PFSK-1 (cell line): ENCODE measurements around the gene SIN3A.

ENCODE experiments used
- FOXP2 ChIP-seq: optimal IDR thresholded peaks from 2 replicates; pipeline ENCODE3; 2011; ENCODE audit warnings: borderline replicate concordance, control low read depth, inconsistent platforms; ENCODE audit not compliant: insufficient read depth; ENCODE audit errors: extremely low read length, extremely low read depth
- POLR2AphosphoS5 ChIP-seq: IDR thresholded peaks from 2 replicates; pipeline ENCODE4 v1.6.1; 2012; ENCODE audit warnings: low read depth, mild to moderate bottlenecking, control low read depth, low read length, moderate library complexity
- SIN3A ChIP-seq: IDR thresholded peaks from 2 replicates; pipeline ENCODE4 v1.6.1; 2012; ENCODE audit warnings: mild to moderate bottlenecking, low read length, moderate library complexity, borderline replicate concordance; ENCODE audit not compliant: insufficient read depth
- TAF1 ChIP-seq: IDR thresholded peaks from 2 replicates; pipeline ENCODE4 v1.6.1; 2012; ENCODE audit warnings: low read length, control low read depth, borderline replicate concordance; ENCODE audit not compliant: insufficient read depth
- TF ChIP-seq, protein P1 (sequence below), 2 experiments: IDR thresholded peaks; 2 replicates each; pipeline versions ENCODE4 v1.6.1 to v1.8.0; 2011 to 2012; ENCODE audit warnings: low read depth in 2 of 2, low read length in 2 of 2, control low read depth in 1 of 2, inconsistent platforms in 1 of 2, mild to moderate bottlenecking in 1 of 2, moderate library complexity in 1 of 2; ENCODE audit not compliant: insufficient read depth in 1 of 2

The SIN3A gene

DNA sequence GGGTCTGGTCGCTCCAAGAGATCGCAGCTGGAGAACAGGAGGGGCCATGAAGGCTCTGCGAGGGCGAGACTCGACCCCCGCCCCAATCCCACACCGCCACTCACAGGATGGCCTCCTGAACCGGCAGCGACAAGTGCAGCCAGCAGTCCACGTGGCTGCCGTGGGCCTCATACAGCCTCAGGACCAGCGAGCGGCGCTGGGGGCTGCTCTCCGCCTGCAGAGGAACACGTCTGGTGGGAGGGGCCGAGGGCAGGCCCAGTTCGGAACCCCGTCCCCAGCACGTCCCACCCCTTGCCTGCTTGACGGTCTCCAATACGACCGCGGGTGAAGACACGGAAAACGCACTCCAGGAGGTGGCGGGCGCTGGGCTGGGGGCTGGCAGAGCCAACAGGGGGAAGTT, 95.5 kb downstream of the SIN3A start:
- TF ChIP-seq TAF1, result no peak
- TF ChIP-seq POLR2AphosphoS5, result no peak
- TF ChIP-seq SIN3A, result no peak
- TF ChIP-seq, protein P1, sequence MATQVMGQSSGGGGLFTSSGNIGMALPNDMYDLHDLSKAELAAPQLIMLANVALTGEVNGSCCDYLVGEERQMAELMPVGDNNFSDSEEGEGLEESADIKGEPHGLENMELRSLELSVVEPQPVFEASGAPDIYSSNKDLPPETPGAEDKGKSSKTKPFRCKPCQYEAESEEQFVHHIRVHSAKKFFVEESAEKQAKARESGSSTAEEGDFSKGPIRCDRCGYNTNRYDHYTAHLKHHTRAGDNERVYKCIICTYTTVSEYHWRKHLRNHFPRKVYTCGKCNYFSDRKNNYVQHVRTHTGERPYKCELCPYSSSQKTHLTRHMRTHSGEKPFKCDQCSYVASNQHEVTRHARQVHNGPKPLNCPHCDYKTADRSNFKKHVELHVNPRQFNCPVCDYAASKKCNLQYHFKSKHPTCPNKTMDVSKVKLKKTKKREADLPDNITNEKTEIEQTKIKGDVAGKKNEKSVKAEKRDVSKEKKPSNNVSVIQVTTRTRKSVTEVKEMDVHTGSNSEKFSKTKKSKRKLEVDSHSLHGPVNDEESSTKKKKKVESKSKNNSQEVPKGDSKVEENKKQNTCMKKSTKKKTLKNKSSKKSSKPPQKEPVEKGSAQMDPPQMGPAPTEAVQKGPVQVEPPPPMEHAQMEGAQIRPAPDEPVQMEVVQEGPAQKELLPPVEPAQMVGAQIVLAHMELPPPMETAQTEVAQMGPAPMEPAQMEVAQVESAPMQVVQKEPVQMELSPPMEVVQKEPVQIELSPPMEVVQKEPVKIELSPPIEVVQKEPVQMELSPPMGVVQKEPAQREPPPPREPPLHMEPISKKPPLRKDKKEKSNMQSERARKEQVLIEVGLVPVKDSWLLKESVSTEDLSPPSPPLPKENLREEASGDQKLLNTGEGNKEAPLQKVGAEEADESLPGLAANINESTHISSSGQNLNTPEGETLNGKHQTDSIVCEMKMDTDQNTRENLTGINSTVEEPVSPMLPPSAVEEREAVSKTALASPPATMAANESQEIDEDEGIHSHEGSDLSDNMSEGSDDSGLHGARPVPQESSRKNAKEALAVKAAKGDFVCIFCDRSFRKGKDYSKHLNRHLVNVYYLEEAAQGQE (IDR thresholded peaks at IDR 0.05; ENCODE audit: insufficient read depth in 1 of 2, low read depth in 2 of 2, low read length in 2 of 2), result no peak
- no peak for TF ChIP-seq FOXP2

DNA sequence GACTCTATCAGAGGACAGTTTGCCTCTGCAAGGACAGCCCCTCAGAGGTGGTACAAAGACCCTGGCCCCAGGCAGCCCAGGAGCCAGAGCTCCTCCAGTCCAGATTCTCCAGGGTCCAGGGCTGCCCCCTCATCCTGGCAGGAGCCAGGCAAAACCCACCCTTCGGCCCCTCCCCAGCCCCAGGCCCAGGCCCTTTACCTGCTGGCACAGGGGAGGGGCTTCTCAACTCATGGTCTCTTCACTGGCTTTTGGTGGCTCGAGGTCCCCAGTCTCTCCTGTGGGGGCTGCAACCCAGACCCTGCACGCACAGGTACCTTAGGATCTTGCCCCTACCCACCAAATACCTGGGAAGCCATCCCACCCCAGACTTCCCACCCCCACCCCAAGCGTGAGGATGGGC, 96.1 kb downstream of the SIN3A start:
- TF ChIP-seq, protein P1 (IDR thresholded peaks at IDR 0.05; ENCODE audit: insufficient read depth in 1 of 2, low read depth in 2 of 2, low read length in 2 of 2), result no peak
- TF ChIP-seq FOXP2 (no peak), TAF1 (no peak), SIN3A (no peak), POLR2AphosphoS5 (no peak)

DNA sequence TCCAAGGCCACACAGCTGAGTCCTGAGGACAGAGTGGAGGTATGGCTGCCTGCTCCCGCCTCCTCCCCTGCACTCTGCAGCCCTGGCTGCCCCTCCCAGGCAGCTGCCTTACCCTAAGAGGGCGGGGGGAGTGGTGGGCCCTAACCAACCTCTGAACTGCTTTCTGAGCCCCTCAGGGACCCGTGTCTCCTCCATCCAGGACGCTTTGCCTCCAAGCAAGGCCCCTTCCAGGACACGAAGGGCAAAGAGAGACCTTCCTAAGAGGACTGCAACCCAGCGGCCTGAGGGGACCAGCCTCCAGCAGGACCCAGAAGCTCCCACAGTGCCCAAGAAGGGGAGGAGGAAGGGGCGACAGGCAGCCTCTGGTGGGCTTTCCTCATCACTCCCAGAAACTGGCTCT, 97.0 kb downstream of the SIN3A start:
- TF ChIP-seq, protein P1 (IDR thresholded peaks at IDR 0.05; ENCODE audit: insufficient read depth in 1 of 2, low read depth in 2 of 2, low read length in 2 of 2), result no peak
- TF ChIP-seq FOXP2, result no peak
- no peak for TF ChIP-seq SIN3A
- no peak for TF ChIP-seq POLR2AphosphoS5
- TF ChIP-seq TAF1, result no peak

DNA sequence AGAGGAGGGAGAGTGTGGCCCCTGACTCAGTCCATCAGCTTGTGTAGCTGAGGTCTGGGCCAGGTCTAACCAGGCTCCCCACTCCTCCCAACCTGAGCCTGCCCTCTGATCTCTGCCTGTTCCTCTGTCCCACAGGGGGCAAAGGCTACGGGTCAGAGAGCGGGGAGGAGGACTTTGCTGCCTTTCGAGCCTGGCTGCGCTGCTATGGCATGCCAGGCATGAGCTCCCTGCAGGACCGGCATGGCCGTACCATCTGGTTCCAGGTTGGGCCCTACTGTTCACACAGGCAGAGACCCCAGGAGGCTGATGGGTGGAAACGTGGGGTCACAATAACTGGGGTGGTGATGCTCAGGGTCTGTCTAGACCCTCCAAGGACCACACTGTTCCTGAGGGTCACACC, 97.9 kb downstream of the SIN3A start:
- no peak for TF ChIP-seq TAF1
- TF ChIP-seq POLR2AphosphoS5, result 0 out of 2 replicates have a peak, but pooled peaks have one; percentile 10
- no peak for TF ChIP-seq SIN3A
- TF ChIP-seq FOXP2, result no peak

DNA sequence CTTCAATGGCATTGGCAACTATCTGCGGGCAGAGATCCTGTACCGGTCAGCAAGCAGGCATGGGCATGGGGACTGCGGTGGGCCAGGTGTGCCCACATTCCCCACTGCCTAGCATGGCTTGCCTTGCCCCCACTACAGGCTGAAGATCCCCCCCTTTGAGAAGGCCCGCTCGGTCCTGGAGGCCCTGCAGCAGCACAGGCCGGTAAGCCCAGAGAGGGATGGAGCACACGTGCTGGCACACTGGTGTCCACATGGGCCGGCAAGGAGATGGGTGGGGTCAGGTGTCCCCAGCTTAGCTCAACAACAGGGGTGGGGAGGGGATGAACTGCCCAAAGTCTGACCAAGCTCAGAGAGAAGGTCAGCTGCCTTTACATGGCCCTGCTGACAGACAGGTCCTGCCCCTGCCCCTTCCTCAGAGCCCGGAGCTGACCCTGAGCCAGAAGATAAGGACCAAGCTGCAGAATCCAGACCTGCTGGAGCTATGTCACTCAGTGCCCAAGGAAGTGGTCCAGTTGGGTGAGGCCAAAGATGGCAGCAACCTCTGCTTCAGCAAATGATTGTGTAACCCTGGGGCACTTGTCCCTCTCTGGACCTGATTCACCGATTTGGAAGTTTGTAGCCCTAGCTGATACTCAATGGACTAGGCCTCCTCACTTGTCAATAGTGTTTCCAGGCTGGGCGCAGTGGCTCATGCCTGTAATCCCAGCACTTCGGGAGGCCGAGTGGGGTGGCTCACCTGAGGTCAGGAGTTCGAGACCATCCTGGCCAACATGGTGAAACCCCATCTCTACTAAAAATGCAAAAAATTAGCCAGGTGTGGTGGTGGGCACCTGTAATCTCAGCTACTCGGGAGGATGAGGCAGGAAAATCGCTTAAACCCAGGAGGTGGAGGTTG, 99.1 kb downstream of the SIN3A start:
- TF ChIP-seq FOXP2 (no peak), TAF1 (no peak), SIN3A (no peak), POLR2AphosphoS5 (no peak)
- TF ChIP-seq, protein P1 (IDR thresholded peaks at IDR 0.05; ENCODE audit: insufficient read depth in 1 of 2, low read depth in 2 of 2, low read length in 2 of 2), result no peak
